Raji (cell line): ENCODE data around the gene ERBB4.

Experiments
- POLR2A ChIP-seq: IDR thresholded peaks from 2 replicates; pipeline ENCODE4 v1.6.1; 2011; ENCODE audit warnings: low read depth, low read length, control low read depth; ENCODE audit not compliant: insufficient read depth

The ERBB4 gene

GRCh38 chr2:212274215-212274614 lies 264.4 kb downstream of the ERBB4 start:
- TF ChIP-seq POLR2A, result no peak

- no peak for TF ChIP-seq POLR2A
These were observed 267.0 kb downstream of the ERBB4 start for GRCh38 chr2:212271583-212271982.

GRCh38 chr2:212269005-212269404 lies 269.6 kb downstream of the ERBB4 start:
- TF ChIP-seq POLR2A, result no peak

GRCh38 chr2:212266297-212266696 lies 272.3 kb downstream of the ERBB4 start:
- TF ChIP-seq POLR2A, result no peak

- no peak for TF ChIP-seq POLR2A
These were observed 272.8 kb downstream of the ERBB4 start for GRCh38 chr2:212265777-212266176.

- TF ChIP-seq POLR2A, result no peak
These were observed 274.4 kb downstream of the ERBB4 start for GRCh38 chr2:212264187-212264586.

GRCh38 chr2:212259226-212259625 lies 279.4 kb downstream of the ERBB4 start:
- TF ChIP-seq POLR2A, result no peak

GRCh38 chr2:212254339-212254738 lies 284.3 kb downstream of the ERBB4 start:
- TF ChIP-seq POLR2A, result no peak

GRCh38 chr2:212249451-212249850 lies 289.2 kb downstream of the ERBB4 start:
- TF ChIP-seq POLR2A, result no peak

- no peak for TF ChIP-seq POLR2A
These were observed 292.7 kb downstream of the ERBB4 start for GRCh38 chr2:212245880-212246279.

- no peak for TF ChIP-seq POLR2A
These were observed 295.9 kb downstream of the ERBB4 start for GRCh38 chr2:212242724-212243123.

GRCh38 chr2:212237350-212238095 lies 301.1 kb downstream of the ERBB4 start:
- no peak for TF ChIP-seq POLR2A

- no peak for TF ChIP-seq POLR2A
These were observed 309.8 kb downstream of the ERBB4 start for GRCh38 chr2:212228743-212229171.

GRCh38 chr2:212227755-212228154 lies 310.8 kb downstream of the ERBB4 start:
- no peak for TF ChIP-seq POLR2A

GRCh38 chr2:212226114-212226513 lies 312.5 kb downstream of the ERBB4 start:
- no peak for TF ChIP-seq POLR2A

GRCh38 chr2:212223696-212224095 lies 314.9 kb downstream of the ERBB4 start:
- TF ChIP-seq POLR2A, result no peak

- no peak for TF ChIP-seq POLR2A
These were observed 325.4 kb downstream of the ERBB4 start for GRCh38 chr2:212213191-212213590.

- TF ChIP-seq POLR2A, result no peak
These were observed 330.1 kb downstream of the ERBB4 start for GRCh38 chr2:212208467-212208866.

GRCh38 chr2:212197776-212198175 lies 340.8 kb downstream of the ERBB4 start:
- no peak for TF ChIP-seq POLR2A
